ENCODE measurements around the gene LRRC38.
"Not testable (repeated sequence)": the region's sequence is repeated elsewhere in the genome, so short reads cannot be mapped to it uniquely, and the experiment has no call there.

Gene LRRC38

DNA sequence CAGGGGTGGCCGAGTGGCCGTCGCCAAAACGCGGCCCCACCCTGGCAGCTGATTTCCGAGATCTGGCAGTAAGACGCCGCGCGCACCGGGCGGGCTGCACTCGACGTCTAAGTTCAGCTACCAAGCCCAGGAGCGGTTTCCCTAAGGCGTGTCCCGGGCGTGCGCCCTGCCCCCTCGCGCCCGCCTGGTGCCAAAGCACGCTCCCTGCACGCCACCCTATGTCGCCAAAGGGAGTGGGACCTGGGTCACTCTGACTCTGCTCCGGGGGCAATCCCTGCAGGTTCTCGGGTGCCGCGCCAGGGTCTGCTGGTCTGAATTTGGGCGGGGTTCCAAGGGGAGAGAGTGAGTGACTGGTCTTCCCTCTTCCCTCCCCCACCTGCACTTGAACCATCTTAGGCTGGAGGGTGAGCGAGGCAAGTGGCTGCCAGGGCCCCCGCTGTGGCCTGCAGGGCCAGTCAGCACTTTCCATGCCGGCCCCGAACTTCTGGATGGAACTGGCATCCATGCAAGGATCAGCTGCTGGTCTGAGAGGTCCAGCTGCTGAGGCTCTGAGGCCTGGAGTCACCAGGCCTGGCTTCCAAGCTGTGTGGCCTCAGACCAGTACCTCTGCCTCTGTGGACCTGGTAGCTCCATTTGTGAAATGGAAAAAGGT is at the start of gene LRRC38:
Gene LRRC38 (minus strand): TSS at position 109 of the 652 bp plus-strand sequence. CDS start 410 bp downstream, outside the sequence.
- no peak for DNase-seq

- DNase-seq, result not testable (repeated sequence)
These were observed 49.2 kb upstream of the LRRC38 start for GRCh38 chr1:13562981-13563380.

- DNase-seq, result no peak
These were observed 46.7 kb upstream of the LRRC38 start for GRCh38 chr1:13560541-13560940.

DNA sequence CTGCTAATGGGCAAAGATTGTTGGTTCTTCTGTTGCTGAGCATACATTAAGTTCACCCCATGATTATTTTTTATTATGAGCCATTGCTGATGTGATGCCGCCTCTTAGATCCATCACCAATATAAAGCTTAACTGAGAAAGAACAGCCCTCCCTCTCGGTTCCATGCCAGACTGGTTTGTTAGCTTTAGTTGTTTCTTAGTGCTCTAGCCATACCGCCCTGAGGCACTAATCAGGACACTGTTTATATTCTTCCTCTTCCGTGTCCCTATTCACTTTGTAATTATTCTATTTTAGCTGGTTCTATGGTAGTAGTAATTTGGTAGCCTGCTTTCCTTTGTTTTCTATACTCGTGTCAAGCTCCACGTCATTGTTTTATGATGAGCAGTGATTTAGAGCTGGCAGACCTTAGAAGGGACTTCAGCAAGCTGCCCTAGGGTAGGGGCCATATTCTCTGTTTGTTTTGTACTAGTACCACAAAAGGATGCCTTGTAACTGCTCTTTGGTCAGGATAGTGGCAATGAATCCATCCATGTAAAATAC is 42.5 kb upstream of the LRRC38 start:
- DNase-seq, result no peak

GRCh38 chr1:13554798-13555197 is 41.0 kb upstream of the LRRC38 start:
- DNase-seq, result no peak

DNA sequence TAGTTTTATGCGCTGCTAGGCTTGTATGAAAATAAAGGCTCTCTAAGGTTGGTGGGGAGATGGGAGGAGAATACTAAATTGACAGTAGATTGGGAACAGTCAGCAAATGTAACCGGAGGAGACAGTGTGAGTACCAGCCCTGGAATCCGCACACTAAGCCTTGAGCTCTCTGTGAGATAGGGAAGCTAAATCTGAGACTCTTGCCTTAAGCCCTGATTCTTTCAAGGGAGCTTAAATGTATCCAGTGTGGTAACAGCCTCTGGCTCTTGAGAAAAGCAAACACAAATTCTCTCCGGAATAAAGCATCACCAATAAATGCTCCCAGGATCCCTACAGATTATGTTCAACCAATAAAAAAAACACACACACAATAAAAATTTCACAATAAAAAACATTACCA is 36.9 kb upstream of the LRRC38 start:
- DNase-seq, result no peak

DNA sequence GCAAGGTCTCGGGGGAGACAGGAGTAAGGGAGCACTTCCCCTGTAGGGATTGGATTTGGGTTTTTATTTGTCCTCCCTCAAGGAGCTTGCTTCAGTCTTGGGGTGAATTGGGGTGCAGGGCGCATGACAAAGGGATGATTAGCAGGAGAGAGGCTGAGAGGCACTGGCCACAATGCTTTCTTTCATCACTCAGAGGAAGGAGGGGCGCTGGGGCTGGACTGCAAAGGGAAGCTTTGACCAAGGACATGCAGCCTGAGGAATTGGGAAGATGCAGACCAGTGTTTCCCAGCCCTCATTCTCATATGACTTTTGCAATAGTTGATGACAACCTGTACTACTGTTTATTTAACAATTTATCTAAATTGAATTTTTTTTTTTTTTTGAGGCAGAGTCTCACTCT is 35.7 kb upstream of the LRRC38 start:
- no peak for DNase-seq

- no peak for DNase-seq
These were observed 35.2 kb upstream of the LRRC38 start for GRCh38 chr1:13549021-13549420.

GRCh38 chr1:13548281-13548680 is 34.5 kb upstream of the LRRC38 start:
- no peak for DNase-seq

DNA sequence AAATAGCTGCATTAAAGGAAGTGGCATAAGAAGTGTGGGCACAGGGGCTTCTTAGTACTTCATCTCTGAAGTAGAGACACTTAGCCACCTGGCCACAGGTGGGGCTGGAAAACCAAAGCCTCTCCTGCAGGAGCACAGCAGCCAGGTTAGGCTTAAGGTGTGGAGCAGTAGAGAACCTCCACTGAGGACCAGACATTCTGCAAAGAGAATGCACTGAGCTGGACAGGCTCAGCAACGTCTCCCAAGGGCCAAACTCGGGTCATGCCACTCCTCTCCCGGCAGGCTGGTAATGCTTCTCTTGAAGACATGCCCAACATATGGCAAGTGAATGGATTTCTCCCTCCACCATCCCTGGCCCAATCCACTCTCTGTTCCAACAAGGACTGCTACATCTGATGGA is 33.0 kb upstream of the LRRC38 start:
- DNase-seq, result no peak

- DNase-seq, result no peak
These were observed 30.4 kb upstream of the LRRC38 start for GRCh38 chr1:13544221-13544556.

GRCh38 chr1:13543451-13544220 is 29.8 kb upstream of the LRRC38 start:
- no peak for DNase-seq

DNA sequence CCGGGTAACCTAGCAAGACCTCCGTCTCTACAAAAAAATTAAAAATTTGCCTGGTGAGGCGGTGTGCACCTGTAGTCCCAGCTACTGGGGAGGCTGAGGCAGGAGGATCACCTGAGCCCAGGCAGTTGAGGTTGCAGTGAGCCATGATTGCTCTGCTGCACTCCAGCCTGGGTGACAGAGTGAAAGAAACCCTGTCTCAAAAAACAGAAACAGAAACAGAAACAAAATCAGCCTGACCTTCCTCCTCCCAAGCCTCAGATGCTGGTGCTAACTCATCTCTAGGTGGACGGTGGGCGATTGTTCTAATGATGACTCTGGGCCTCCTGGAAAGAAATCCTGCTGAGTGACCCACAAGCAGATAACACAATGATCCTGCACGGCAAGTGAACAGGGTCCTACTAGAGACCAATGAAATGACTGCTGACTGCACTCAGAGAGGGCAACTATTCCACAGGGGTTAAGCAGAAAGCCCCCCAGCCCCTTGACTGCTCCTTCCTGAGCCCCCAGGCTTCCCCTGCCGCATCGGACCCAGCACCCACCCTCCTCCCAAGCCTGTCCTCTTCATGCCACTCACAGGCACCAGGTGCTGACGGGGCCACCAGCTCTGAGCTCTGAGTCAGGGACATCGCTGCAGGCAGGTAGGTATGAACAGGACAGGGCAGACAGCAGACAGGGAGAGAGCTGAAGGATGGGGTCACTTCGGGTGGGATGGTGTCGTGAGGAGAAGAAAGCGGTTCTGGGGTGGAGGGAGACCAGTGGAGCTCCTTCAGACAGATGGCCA is 27.8 kb upstream of the LRRC38 start:
- no peak for DNase-seq

GRCh38 chr1:13540866-13541265 is 27.1 kb upstream of the LRRC38 start:
- no peak for DNase-seq

GRCh38 chr1:13539683-13540082 is 25.9 kb upstream of the LRRC38 start:
- no peak for DNase-seq

GRCh38 chr1:13538832-13539231 is 25.0 kb upstream of the LRRC38 start:
- no peak for DNase-seq

DNA sequence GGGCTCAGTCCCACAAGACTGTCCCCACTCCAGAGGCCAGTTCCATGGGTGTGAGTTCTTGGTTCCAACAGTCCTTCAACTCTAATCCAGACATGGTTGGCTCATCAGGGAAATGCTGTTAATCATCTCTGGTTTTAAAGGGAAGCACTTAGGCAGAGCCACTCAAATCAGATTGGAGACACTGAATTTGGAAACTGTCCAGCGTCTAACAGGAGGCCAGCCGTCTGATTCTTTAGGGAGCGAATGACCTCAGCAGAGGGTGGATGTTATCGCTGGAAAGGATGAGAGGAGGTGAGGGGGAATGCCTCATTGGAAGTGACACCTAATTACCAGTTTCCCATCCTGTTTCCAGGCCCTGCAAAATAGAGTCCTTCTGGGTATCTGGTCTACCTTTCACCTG is 22.8 kb upstream of the LRRC38 start:
- no peak for DNase-seq

DNA sequence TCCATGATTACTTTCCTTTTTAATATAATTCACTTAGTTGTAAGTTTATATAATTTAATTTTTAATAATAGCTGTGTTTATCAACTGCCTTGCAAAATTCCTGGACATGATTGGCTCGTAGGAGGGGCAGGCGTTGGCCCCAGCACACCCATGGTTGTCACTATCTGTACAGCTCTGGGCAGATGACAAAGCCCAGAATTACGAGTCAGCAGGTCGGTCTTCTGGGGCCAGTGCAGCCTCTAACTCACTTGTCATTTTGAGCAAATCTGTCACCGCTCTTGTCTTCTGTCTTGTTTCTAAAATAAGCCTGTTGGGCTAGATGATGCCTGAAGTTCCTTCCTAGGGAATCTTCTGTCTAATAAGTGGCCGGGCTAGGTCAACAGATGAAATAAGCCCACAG is 21.4 kb upstream of the LRRC38 start:
- no peak for DNase-seq

DNA sequence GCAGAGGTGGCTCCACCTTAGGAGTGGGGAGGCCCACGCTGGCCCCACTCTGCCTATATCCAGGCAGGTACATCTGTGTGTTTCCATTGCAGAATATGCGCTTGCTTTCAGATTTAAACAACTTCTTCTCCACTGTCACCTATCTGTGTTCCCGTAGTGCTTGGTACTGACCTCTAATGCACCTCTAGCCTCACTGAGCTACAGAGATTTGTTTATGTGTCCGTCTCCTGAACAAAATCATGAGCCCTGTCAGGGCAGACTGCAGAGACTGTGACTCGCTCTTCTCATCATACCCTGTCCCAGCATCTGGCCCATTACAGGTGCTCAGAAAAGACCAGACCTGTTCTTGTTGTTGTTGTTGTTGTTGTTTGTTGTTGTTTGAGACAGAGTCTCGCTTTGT is 14.5 kb upstream of the LRRC38 start:
- DNase-seq, result no peak

- no peak for DNase-seq
These were observed 10.1 kb upstream of the LRRC38 start for GRCh38 chr1:13523780-13524477.

- no peak for DNase-seq
These were observed 7.2 kb upstream of the LRRC38 start for GRCh38 chr1:13520985-13521384.

GRCh38 chr1:13517193-13517812 is 3.5 kb upstream of the LRRC38 start:
- DNase-seq, result no peak

DNA sequence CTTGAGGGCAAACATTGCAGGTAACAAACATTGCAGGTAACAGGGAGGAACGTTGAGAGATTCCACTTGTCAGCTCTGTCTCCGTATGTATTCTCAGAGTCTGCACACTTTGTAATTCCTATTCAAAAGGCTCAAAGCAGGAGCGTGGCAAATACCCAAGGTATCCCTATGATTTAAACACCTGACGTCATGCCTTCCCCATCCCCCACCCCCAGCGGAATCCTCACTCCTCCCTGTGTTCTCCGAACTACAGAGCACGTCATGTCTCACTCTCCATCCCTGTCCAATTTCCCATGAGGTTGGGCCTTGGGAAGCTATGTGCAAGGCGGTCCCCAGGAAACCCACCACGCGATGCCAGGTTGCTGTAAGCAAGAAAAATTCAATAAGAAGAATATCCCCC is 2.8 kb upstream of the LRRC38 start:
- DNase-seq, result no peak

Data from stimulated activated naive CD4-positive, alpha-beta T cell (primary cell).